IMR-90 (cell line): Measurements from ENCODE around the gene ID2. TPM values are rescaled to one million over a fixed set of nuclear protein-coding genes. Genes with fewer than 3 reads are reported as not detected.

Experiments
- ATAC-seq: fragments of 200-7000 bp; cut with Tn5 transposase; 2 replicates; pipeline ENCODE4 v1.9.1; 2020; ENCODE audit warnings: low read depth, mild to moderate bottlenecking, moderate library complexity
- BruUV-seq: library from RNA; stranded (reverse); fragments of 400-500 nt; replicated peaks from 2 replicates; lab custom pipeline; 2021; lab: Mats Ljungman, UMichigan
- CTCF ChIA-PET: fragments of 300-600 bp; formaldehyde crosslinking; extraction: SDS; loops from one replicate; lab custom pipeline; 2021; ENCODE audit warnings: antibody characterized with exemption; lab: Yijun Ruan, JAX
- POLR2A ChIA-PET: fragments of 300-600 bp; sonication (Branson Sonifier 250); formaldehyde crosslinking; loops from one replicate; lab custom pipeline; 2022; ENCODE audit warnings: antibody characterized with exemption; ENCODE audit not compliant: unreplicated experiment; lab: Charles Lee
- DNase-seq: peaks from one replicate; pipeline ENCODE4 v3.0.0; 2013
- H2AFZ ChIP-seq: replicated peaks from 2 replicates; pipeline ENCODE3; 2013; ENCODE audit warnings: low read length, mild to moderate bottlenecking; ENCODE audit not compliant: poor library complexity
- H2AK5ac ChIP-seq: 2 replicates; pipeline ENCODE4 v1.6.1; 2013; ENCODE audit warnings: low read depth, low read length, inconsistent platforms
- H2AK9ac ChIP-seq: replicated peaks from 2 replicates; pipeline ENCODE3; 2013; ENCODE audit warnings: mild to moderate bottlenecking, low read depth, low read length, moderate library complexity; ENCODE audit not compliant: poor library complexity
- H2BK120ac ChIP-seq: 2 replicates; pipeline ENCODE4 v1.6.1; 2013; ENCODE audit warnings: low read depth, low read length, inconsistent platforms
- H2BK15ac ChIP-seq: 3 replicates; pipeline ENCODE4 v1.6.1; 2013; ENCODE audit warnings: low read depth, low read length, inconsistent platforms
- H2BK20ac ChIP-seq: 2 replicates; pipeline ENCODE4 v1.6.1; 2013; ENCODE audit warnings: low read depth, mild to moderate bottlenecking, inconsistent platforms, low read length, moderate library complexity
- H2BK5ac ChIP-seq: 2 replicates; pipeline ENCODE4 v1.6.1; 2013; ENCODE audit warnings: mild to moderate bottlenecking, low read depth, low read length, inconsistent platforms; ENCODE audit not compliant: poor library complexity, severe bottlenecking
- H3K14ac ChIP-seq: replicated peaks from 2 replicates; pipeline ENCODE4 v1.6.1; 2013; ENCODE audit warnings: low read depth, low read length, inconsistent platforms
- H3K18ac ChIP-seq: 2 replicates; pipeline ENCODE4 v1.6.1; 2013; ENCODE audit warnings: low read depth, low read length, control low read depth
- H3K23ac ChIP-seq: 2 replicates; pipeline ENCODE4 v1.6.1; 2013; ENCODE audit warnings: low read depth, low read length, inconsistent platforms
- H3K27ac ChIP-seq: 2 replicates; pipeline ENCODE4 v1.5.1; 2013; ENCODE audit warnings: mild to moderate bottlenecking, control low read depth, low read length; ENCODE audit not compliant: insufficient read depth
- H3K27me3 ChIP-seq: 2 replicates; pipeline ENCODE4 v1.6.1; 2013; ENCODE audit warnings: low read length; ENCODE audit not compliant: control insufficient read depth, insufficient read depth
- H3K36me3 ChIP-seq: 2 replicates; pipeline ENCODE4 v1.6.1; 2013; ENCODE audit warnings: low read length, mixed read lengths; ENCODE audit not compliant: control insufficient read depth, insufficient read depth
- H3K4ac ChIP-seq: 2 replicates; pipeline ENCODE4 v1.6.1; 2013; ENCODE audit warnings: low read depth, low read length, inconsistent platforms
- H3K4me1 ChIP-seq: 2 replicates; pipeline ENCODE4 v1.6.1; 2013; ENCODE audit warnings: low read length, mixed read lengths; ENCODE audit not compliant: control insufficient read depth, insufficient read depth
- H3K4me2 ChIP-seq: 2 replicates; pipeline ENCODE4 v1.6.1; 2013; ENCODE audit warnings: low read depth, mild to moderate bottlenecking, control low read depth, low read length, moderate library complexity
- H3K4me3 ChIP-seq: 2 replicates; pipeline ENCODE4 v1.5.1; 2013; ENCODE audit warnings: low read depth, mild to moderate bottlenecking, control low read depth, low read length, moderate library complexity; ENCODE audit not compliant: insufficient read depth
- H3K56ac ChIP-seq: 2 replicates; pipeline ENCODE4 v1.6.1; 2013; ENCODE audit warnings: low read length, inconsistent platforms; ENCODE audit not compliant: insufficient read depth; ENCODE audit errors: extremely low read depth
- H3K79me1 ChIP-seq, 2 experiments: 2 replicates each; pipeline ENCODE4 v1.6.1; 2013; ENCODE audit warnings: low read length in 2 of 2, inconsistent platforms in 1 of 2, low read depth in 1 of 2
- H3K9ac ChIP-seq: 2 replicates; pipeline ENCODE4 v1.6.1; 2013; ENCODE audit warnings: low read depth, low read length, control low read depth
- H3K9me1 ChIP-seq: 2 replicates; pipeline ENCODE4 v1.6.1; 2013; ENCODE audit warnings: low read length, inconsistent platforms; ENCODE audit not compliant: insufficient read depth
- H3K9me3 ChIP-seq: 2 replicates; pipeline ENCODE4 v1.6.1; 2013; ENCODE audit warnings: low read length; ENCODE audit not compliant: control insufficient read depth, insufficient read depth
- H4K20me1 ChIP-seq: 2 replicates; pipeline ENCODE4 v1.6.1; 2013; ENCODE audit warnings: low read length, inconsistent platforms; ENCODE audit not compliant: insufficient read depth
- H4K5ac ChIP-seq: 2 replicates; pipeline ENCODE4 v1.6.1; 2013; ENCODE audit warnings: mild to moderate bottlenecking, low read depth, low read length, control low read depth
- H4K8ac ChIP-seq, 2 experiments: 2 replicates each; pipeline ENCODE4 v1.6.1; 2013; ENCODE audit warnings: low read depth in 2 of 2, low read length in 2 of 2, control low read depth in 1 of 2, inconsistent platforms in 1 of 2
- H4K91ac ChIP-seq: 2 replicates; pipeline ENCODE4 v1.6.1; 2013; ENCODE audit warnings: low read depth, low read length, inconsistent platforms; ENCODE audit not compliant: insufficient read depth
- BHLHE40 ChIP-seq: fragments of 150-350 bp; IDR thresholded peaks from 2 replicates; pipeline ENCODE4 v1.6.1; 2016; ENCODE audit warnings: mild to moderate bottlenecking, low read depth, low read length
- CEBPB ChIP-seq: IDR thresholded peaks from 2 replicates; pipeline ENCODE4 v1.6.1; 2012; ENCODE audit warnings: low read depth, low read length, improper control_type of control experiment
- CHD1 ChIP-seq: IDR thresholded peaks from 2 replicates; pipeline ENCODE4 v1.6.1; 2012; ENCODE audit warnings: low read depth, low read length, improper control_type of control experiment
- CTCF ChIP-seq: conservative IDR thresholded peaks from 2 replicates; pipeline ENCODE4 v1.5.1; 2012; ENCODE audit warnings: mild to moderate bottlenecking, low read depth, low read length, improper control_type of control experiment
- ELK1 ChIP-seq: fragments of 150-350 bp; IDR thresholded peaks from 2 replicates; pipeline ENCODE4 v1.6.1; 2016; ENCODE audit warnings: low read depth, mild to moderate bottlenecking, low read length, moderate library complexity, borderline replicate concordance
- FOS ChIP-seq: fragments of 150-350 bp; IDR thresholded peaks from 2 replicates; pipeline ENCODE4 v1.6.1; 2016; ENCODE audit warnings: low read depth, low read length
- MAZ ChIP-seq: IDR thresholded peaks from 2 replicates; pipeline ENCODE4 v1.6.1; 2012; ENCODE audit warnings: low read depth, mild to moderate bottlenecking, low read length, improper control_type of control experiment, moderate library complexity, borderline replicate concordance
- MXI1 ChIP-seq: IDR thresholded peaks from 2 replicates; pipeline ENCODE4 v1.6.1; 2012; ENCODE audit warnings: low read depth, mild to moderate bottlenecking, low read length, moderate library complexity, borderline replicate concordance
- POLR2A ChIP-seq: IDR thresholded peaks from 2 replicates; pipeline ENCODE4 v1.6.1; 2012; ENCODE audit warnings: mild to moderate bottlenecking, low read depth, low read length
- RCOR1 ChIP-seq: IDR thresholded peaks from 2 replicates; pipeline ENCODE4 v1.6.1; 2012; ENCODE audit warnings: mild to moderate bottlenecking, low read length, improper control_type of control experiment; ENCODE audit not compliant: insufficient replicate concordance
- RFX5 ChIP-seq: IDR thresholded peaks from 2 replicates; pipeline ENCODE4 v1.8.0; 2012; ENCODE audit warnings: low read depth, mild to moderate bottlenecking, low read length, moderate library complexity
- SMC3 ChIP-seq: fragments of 150-350 bp; IDR thresholded peaks from 2 replicates; pipeline ENCODE4 v1.6.1; 2016; ENCODE audit warnings: low read depth, mild to moderate bottlenecking, antibody characterized with exemption, low read length, moderate library complexity
- USF2 ChIP-seq: fragments of 150-350 bp; IDR thresholded peaks from 2 replicates; pipeline ENCODE4 v1.6.1; 2017; ENCODE audit warnings: mild to moderate bottlenecking, antibody characterized with exemption, low read length, low read depth
- WGBS, 2 experiments: methylation state at CpG; one replicate each; pipeline versions ENCODE4 v1.1.5 to v1.1.7; 2013; ENCODE audit warnings: missing lambda C conversion rate in 2 of 2; ENCODE audit not compliant: insufficient read length in 1 of 2; ENCODE audit errors: extremely low coverage in 2 of 2; 5-methylcytosine and 5-hydroxymethylcytosine counted together
- dilution Hi-C: fragments of 300-500 bp; cut with HindIII; formaldehyde crosslinking; loops from one replicate; pipeline ENCODE4 v1.14.3; 2018; ENCODE audit warnings: low sequenced_read_pairs; ENCODE audit not compliant: unreplicated experiment
- in situ Hi-C: fragments of 300-500 bp; cut with MboI; formaldehyde crosslinking; loops from 3 replicates; pipeline ENCODE4 v1.14.3; 2019; ENCODE audit warnings: low sequenced_read_pairs, inconsistent platforms, mixed read lengths
- intact Hi-C: fragments of 100-400 bp; cut with micrococcal nuclease; formaldehyde crosslinking; loops from 2 replicates; pipeline ENCODE4 v1.10.0; 2022
- polyA plus RNA-seq, 3 experiments: library from polyadenylated mRNA; depleted of rRNA; stranded (reverse); fragments of >200 nt; gene quantifications; 2 replicates each; pipeline ENCODE4 v1.2.3, GENCODE V29; 2012; ENCODE audit warnings: low replicate concordance in 1 of 3
- total RNA-seq: library from RNA; depleted of rRNA; stranded (reverse); fragments of >200 nt; gene quantifications from 2 replicates; pipeline ENCODE4 v1.2.3, GENCODE V29; 2012

The ID2 gene
- total and polyA plus RNA-seq, 2 of the 4 experiments (the other 2 are of a cell fraction), result 264 to 389 TPM

GRCh38 chr2:8641301-8641965, 40.4 kb upstream of the ID2 start:
- Histone ChIP-seq H3K27ac (no peak overlapping the region), H4K8ac (no peak overlapping the region), H2AK9ac (no peak overlapping the region), H2AFZ (no peak overlapping the region), H3K4me3 (no peak overlapping the region), H3K4ac (no peak overlapping the region), H3K56ac (no peak overlapping the region), H4K5ac (no peak overlapping the region), H2BK5ac (no peak overlapping the region), H3K23ac (no peak overlapping the region), H2BK15ac (no peak overlapping the region), H3K14ac (no peak overlapping the region), H3K9ac (no peak overlapping the region), H3K4me1 (peaks cover 6% of the 10 kb centered on the region), H4K91ac (no peak overlapping the region), H3K18ac (no peak overlapping the region), H2AK5ac (no peak overlapping the region), H2BK20ac (no peak overlapping the region), H4K20me1 (no peaks in the 10 kb centered on the region), H3K36me3 (no peaks in the 10 kb centered on the region), H3K79me1 (no peaks in the 10 kb centered on the region), H3K4me2 (no peak overlapping the region), H3K9me1 (peaks cover 2% of the 10 kb centered on the region), H3K9me3 (peaks cover 1% of the 10 kb centered on the region; the same call in 1 of the 2 replicates), H2BK120ac (no peak overlapping the region), H3K27me3 (no peaks in the 10 kb centered on the region)
- TF ChIP-seq FOS (no peak), CHD1 (no peak), USF2 (no peak), ELK1 (no peak), RCOR1 (no peak), MXI1 (no peak), MAZ (no peak), CEBPB (no peak), BHLHE40 (no peak), CTCF (no peak), SMC3 (no peak), RFX5 (no peak), POLR2A (no peak)
- in situ Hi-C loops, result no loop called here
- ChIA-PET CTCF (interaction anchor here (0.6 kb wide), 1 partner anchor 96 kb away, joined by 3 read pairs; no protein-coding TSS in a partner anchor), POLR2A (no interaction called here)
- dilution Hi-C loops, result no loop called here
- WGBS, 2 experiments, result no CpG with 5 or more reads among the region's 16 CpGs
- intact Hi-C loops, result no loop called here
- ATAC-seq, result no peak
- no TSS peak for BruUV-seq
- no peak for DNase-seq
